GM23338 (cell line): ENCODE results near the gene LTV1. TPM values are rescaled to one million over a fixed set of nuclear protein-coding genes. Genes with fewer than 3 reads are reported as not detected.
A peak's percentile ranks its signal among the peaks of the same experiment; 100 is the strongest.

Source experiments
- ATAC-seq: fragments of 200-7000 bp; cut with Tn5 transposase; 3 replicates; pipeline ENCODE4 v1.9.1; 2020
- DNase-seq: peaks from one replicate; pipeline ENCODE4 v3.0.0-alpha.2; 2015; ENCODE audit warnings: low spot score
- H2AFZ ChIP-seq: fragments of 200-600 bp; sonication (generic); 2 replicates; pipeline ENCODE4 v1.8.0; 2016; ENCODE audit warnings: antibody characterized with exemption, mild to moderate bottlenecking, moderate library complexity
- H3F3A ChIP-seq: fragments of 200-600 bp; sonication (generic); replicated peaks from 2 replicates; pipeline ENCODE4 v1.8.0; 2017; ENCODE audit warnings: antibody characterized with exemption, mixed run types, low read depth
- H3K27ac ChIP-seq: fragments of 200-600 bp; sonication (generic); 2 replicates; pipeline ENCODE4 v1.6.1; 2016; ENCODE audit warnings: low read depth
- H3K27me3 ChIP-seq: fragments of 200-600 bp; sonication (generic); 2 replicates; pipeline ENCODE4 v1.8.0; 2016; ENCODE audit warnings: mild to moderate bottlenecking, mixed run types, moderate library complexity; ENCODE audit not compliant: insufficient read depth
- H3K36me3 ChIP-seq: fragments of 200-600 bp; sonication (generic); 2 replicates; pipeline ENCODE4 v1.8.0; 2016; ENCODE audit warnings: mild to moderate bottlenecking; ENCODE audit not compliant: insufficient read depth
- H3K4me1 ChIP-seq: fragments of 200-600 bp; sonication (generic); 2 replicates; pipeline ENCODE4 v1.8.0; 2016; ENCODE audit warnings: mild to moderate bottlenecking, moderate library complexity; ENCODE audit not compliant: insufficient read depth
- H3K4me2 ChIP-seq: fragments of 200-600 bp; sonication (generic); 2 replicates; pipeline ENCODE4 v1.7.1; 2017; ENCODE audit warnings: mixed run types
- H3K4me3 ChIP-seq: fragments of 200-600 bp; sonication (generic); 2 replicates; pipeline ENCODE4 v1.6.1; 2016; ENCODE audit warnings: mixed run types
- H3K79me2 ChIP-seq: fragments of 200-600 bp; sonication (generic); replicated peaks from 2 replicates; pipeline ENCODE4 v1.8.0; 2017; ENCODE audit warnings: mild to moderate bottlenecking; ENCODE audit not compliant: insufficient read depth
- H3K9me2 ChIP-seq: fragments of 200-600 bp; sonication (generic); 2 replicates; pipeline ENCODE4 v1.8.0; 2017; ENCODE audit not compliant: insufficient read depth
- H4K20me1 ChIP-seq: fragments of 200-600 bp; sonication (generic); replicated peaks from 2 replicates; pipeline ENCODE4 v1.8.0; 2017; ENCODE audit warnings: mild to moderate bottlenecking; ENCODE audit not compliant: insufficient read depth
- H3K27ac Mint-ChIP-seq: 2 replicates; pipeline ENCODE4 v1.8.0; 2020; ENCODE audit warnings: inconsistent platforms, mild to moderate bottlenecking, moderate library complexity, mixed read lengths
- H3K27me3 Mint-ChIP-seq: 3 replicates; pipeline ENCODE4 v1.8.0; 2022; ENCODE audit warnings: low read depth, mild to moderate bottlenecking, moderate library complexity, mixed read lengths, inconsistent platforms; ENCODE audit not compliant: insufficient read depth, poor library complexity
- H3K36me3 Mint-ChIP-seq: 3 replicates; pipeline ENCODE4 v1.8.0; 2021; ENCODE audit warnings: low read depth, mild to moderate bottlenecking, inconsistent platforms, moderate library complexity, mixed read lengths
- H3K4me1 Mint-ChIP-seq: 3 replicates; pipeline ENCODE4 v1.8.0; 2020; ENCODE audit warnings: mild to moderate bottlenecking, inconsistent platforms, mixed read lengths
- H3K4me3 Mint-ChIP-seq: 3 replicates; pipeline ENCODE4 v1.8.0; 2021; ENCODE audit warnings: moderate library complexity, mild to moderate bottlenecking, inconsistent platforms, mixed read lengths
- H3K9me3 Mint-ChIP-seq: 3 replicates; pipeline ENCODE4 v1.8.0; 2020; ENCODE audit warnings: moderate library complexity, mild to moderate bottlenecking, inconsistent platforms, mixed read lengths
- CREB1 ChIP-seq: fragments of 250-450 bp; sonication (Bioruptor Pico); IDR thresholded peaks from 2 replicates; pipeline ENCODE4 v1.5.0; 2020; ENCODE audit warnings: low read depth, mild to moderate bottlenecking, moderate library complexity
- CTCF ChIP-seq, 2 experiments: fragments of 200-600 bp in 1 of 2; sonication (generic) in 1 of 2; conservative IDR thresholded peaks; 2 replicates each; pipeline versions ENCODE4 v1.5.1 to v1.6.1; 2016 to 2017; ENCODE audit warnings: antibody characterized with exemption in 2 of 2, low read depth in 2 of 2, mild to moderate bottlenecking in 2 of 2, moderate library complexity in 1 of 2
- EZH2 ChIP-seq: fragments of 200-600 bp; sonication (generic); IDR thresholded peaks from one replicate; pipeline ENCODE4 v1.8.0; 2017; ENCODE audit warnings: antibody characterized with exemption, mild to moderate bottlenecking, low read depth; ENCODE audit not compliant: unreplicated experiment
- EZH2phosphoT487 ChIP-seq: fragments of 200-600 bp; sonication (generic); IDR thresholded peaks from one replicate; pipeline ENCODE4 v1.8.1; 2018; ENCODE audit warnings: antibody characterized with exemption; ENCODE audit not compliant: unreplicated experiment
- JUNB ChIP-seq: IDR thresholded peaks from one replicate; pipeline ENCODE4 v1.6.1; 2016; ENCODE audit warnings: antibody characterized with exemption; ENCODE audit not compliant: unreplicated experiment
- NANOG ChIP-seq: IDR thresholded peaks from 2 replicates; pipeline ENCODE4 v1.6.1; 2016; ENCODE audit warnings: antibody characterized with exemption, borderline replicate concordance
- POLR2AphosphoS5 ChIP-seq: IDR thresholded peaks from 2 replicates; pipeline ENCODE4 v1.6.1; 2016; ENCODE audit warnings: antibody characterized with exemption, low read depth
- STAT1 ChIP-seq: IDR thresholded peaks from one replicate; pipeline ENCODE4 v1.6.1; 2016; ENCODE audit warnings: antibody characterized with exemption; ENCODE audit not compliant: unreplicated experiment
- ZNF114 ChIP-seq: fragments of 250-450 bp; sonication (Bioruptor Pico); IDR thresholded peaks from 2 replicates; pipeline ENCODE4 v1.5.0; 2020; ENCODE audit warnings: mild to moderate bottlenecking, moderate library complexity
- ZNF331 ChIP-seq: fragments of 250-450 bp; sonication (Bioruptor Pico); IDR thresholded peaks from 2 replicates; pipeline ENCODE4 v1.5.0; 2020; ENCODE audit warnings: low read depth, mild to moderate bottlenecking, moderate library complexity
- polyA plus RNA-seq: library from polyadenylated mRNA; unstranded; fragments of >200 nt; fragmentation: Nextera tagmentation; extraction: Ambion mirVana; gene quantifications from 2 replicates; pipeline ENCODE4 v1.2.1, GENCODE V29; 2016
- total RNA-seq: library from RNA; depleted of rRNA; stranded (reverse); fragments of >200 nt; shearing (Covaris generic); gene quantifications from 2 replicates; pipeline ENCODE4 v1.2.3, GENCODE V29; 2014
- TF ChIP-seq, protein P1 (sequence below): IDR thresholded peaks from 2 replicates; pipeline ENCODE4 v1.6.1; 2016; ENCODE audit warnings: antibody characterized with exemption
- TF ChIP-seq, protein P2 (sequence below): IDR thresholded peaks from one replicate; pipeline ENCODE4 v1.6.1; 2018; ENCODE audit warnings: antibody characterized with exemption; ENCODE audit not compliant: unreplicated experiment

The LTV1 gene
- total and polyA plus RNA-seq, 2 experiments from 2014 or later: 36.5 to 72.4 TPM

DNA sequence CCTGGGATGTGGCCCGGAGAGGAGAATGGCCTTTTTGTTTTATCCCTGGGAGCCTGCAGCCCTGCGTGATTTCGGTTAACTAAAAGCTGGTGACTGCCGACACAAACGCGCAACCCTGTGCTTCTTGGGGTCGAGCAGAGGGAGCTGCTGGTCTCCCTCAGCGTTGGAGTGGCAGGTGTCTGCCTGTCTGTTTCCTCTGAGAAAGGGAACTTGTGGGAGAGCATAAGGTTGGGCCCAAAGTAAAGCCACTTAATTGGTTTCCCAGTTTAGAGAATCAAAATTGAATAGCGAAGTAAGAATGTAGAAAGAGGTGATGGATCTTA lies 500 bp downstream of the LTV1 start:
- H3F3A ChIP-seq: 0 out of 2 replicates have a peak, but pooled peaks cover 3% of the 10 kb centered on the region
- peaks cover 49% of the 10 kb centered on the region for H3K79me2 ChIP-seq
- Mint-ChIP-seq H3K4me1 (peaks cover 11% of the 10 kb centered on the region), H3K9me3 (no peaks in the 10 kb centered on the region), H3K4me3 (peak overlapping the region; percentile 96), H3K36me3 (peaks cover 49% of the 10 kb centered on the region), H3K27ac (peak overlapping the region; percentile 95), H3K27me3 (peaks cover 6% of the 10 kb centered on the region)
- H2AFZ ChIP-seq: peak overlapping the region; percentile 64; the same call in 1 of the 2 replicates
- ATAC-seq (peak; percentile 16), DNase-seq (no peak)
- no peaks in the 10 kb centered on the region for H3K27me3 ChIP-seq
- no peak for TF ChIP-seq NANOG
- TF ChIP-seq ZNF114: no peak
- no peak for TF ChIP-seq STAT1
- no peak for TF ChIP-seq EZH2
- no peak for TF ChIP-seq POLR2AphosphoS5
- TF ChIP-seq CREB1 (CRISPR knock-in tag): no peak
- no peak for TF ChIP-seq ZNF331 (CRISPR knock-in tag)
- H3K4me3 ChIP-seq: peak overlapping the region; percentile 91
- peaks cover 43% of the 10 kb centered on the region for H3K36me3 ChIP-seq
- H3K4me2 ChIP-seq: peak overlapping the region; percentile 95
- 0 out of 2 replicates have a peak, but pooled peaks cover 15% of the 10 kb centered on the region for H4K20me1 ChIP-seq
- peaks cover 12% of the 10 kb centered on the region for H3K4me1 ChIP-seq
- no peaks in the 10 kb centered on the region for H3K9me2 ChIP-seq
- H3K27ac ChIP-seq: peak overlapping the region; percentile 65

DNA sequence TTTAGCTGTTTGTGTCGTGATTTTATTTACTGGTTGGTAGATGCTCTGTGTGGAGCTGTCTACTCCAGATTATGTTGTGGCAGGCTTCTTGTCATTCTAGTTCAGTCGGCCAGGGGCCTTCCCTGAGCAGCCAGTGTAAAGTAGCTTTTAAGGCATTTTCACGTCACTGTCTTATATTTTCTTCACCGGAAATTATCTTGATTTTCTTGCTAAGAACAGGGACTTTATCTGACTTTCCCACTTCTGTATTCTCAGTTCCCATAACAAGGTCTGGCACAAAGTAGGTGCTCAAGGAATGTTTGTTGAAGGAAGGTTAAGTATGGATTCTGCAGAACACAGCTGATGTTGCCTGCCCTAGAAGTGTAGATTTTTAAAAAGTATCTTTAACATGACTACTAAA lies 868 bp downstream of the LTV1 start:
- no peak for ATAC-seq
- H3K4me2 ChIP-seq: peak overlapping the region; percentile 95
- TF ChIP-seq ZNF331 (CRISPR knock-in tag): no peak
- TF ChIP-seq EZH2: no peak
- TF ChIP-seq, protein P1, sequence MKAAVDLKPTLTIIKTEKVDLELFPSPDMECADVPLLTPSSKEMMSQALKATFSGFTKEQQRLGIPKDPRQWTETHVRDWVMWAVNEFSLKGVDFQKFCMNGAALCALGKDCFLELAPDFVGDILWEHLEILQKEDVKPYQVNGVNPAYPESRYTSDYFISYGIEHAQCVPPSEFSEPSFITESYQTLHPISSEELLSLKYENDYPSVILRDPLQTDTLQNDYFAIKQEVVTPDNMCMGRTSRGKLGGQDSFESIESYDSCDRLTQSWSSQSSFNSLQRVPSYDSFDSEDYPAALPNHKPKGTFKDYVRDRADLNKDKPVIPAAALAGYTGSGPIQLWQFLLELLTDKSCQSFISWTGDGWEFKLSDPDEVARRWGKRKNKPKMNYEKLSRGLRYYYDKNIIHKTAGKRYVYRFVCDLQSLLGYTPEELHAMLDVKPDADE: no peak
- TF ChIP-seq, protein P2, sequence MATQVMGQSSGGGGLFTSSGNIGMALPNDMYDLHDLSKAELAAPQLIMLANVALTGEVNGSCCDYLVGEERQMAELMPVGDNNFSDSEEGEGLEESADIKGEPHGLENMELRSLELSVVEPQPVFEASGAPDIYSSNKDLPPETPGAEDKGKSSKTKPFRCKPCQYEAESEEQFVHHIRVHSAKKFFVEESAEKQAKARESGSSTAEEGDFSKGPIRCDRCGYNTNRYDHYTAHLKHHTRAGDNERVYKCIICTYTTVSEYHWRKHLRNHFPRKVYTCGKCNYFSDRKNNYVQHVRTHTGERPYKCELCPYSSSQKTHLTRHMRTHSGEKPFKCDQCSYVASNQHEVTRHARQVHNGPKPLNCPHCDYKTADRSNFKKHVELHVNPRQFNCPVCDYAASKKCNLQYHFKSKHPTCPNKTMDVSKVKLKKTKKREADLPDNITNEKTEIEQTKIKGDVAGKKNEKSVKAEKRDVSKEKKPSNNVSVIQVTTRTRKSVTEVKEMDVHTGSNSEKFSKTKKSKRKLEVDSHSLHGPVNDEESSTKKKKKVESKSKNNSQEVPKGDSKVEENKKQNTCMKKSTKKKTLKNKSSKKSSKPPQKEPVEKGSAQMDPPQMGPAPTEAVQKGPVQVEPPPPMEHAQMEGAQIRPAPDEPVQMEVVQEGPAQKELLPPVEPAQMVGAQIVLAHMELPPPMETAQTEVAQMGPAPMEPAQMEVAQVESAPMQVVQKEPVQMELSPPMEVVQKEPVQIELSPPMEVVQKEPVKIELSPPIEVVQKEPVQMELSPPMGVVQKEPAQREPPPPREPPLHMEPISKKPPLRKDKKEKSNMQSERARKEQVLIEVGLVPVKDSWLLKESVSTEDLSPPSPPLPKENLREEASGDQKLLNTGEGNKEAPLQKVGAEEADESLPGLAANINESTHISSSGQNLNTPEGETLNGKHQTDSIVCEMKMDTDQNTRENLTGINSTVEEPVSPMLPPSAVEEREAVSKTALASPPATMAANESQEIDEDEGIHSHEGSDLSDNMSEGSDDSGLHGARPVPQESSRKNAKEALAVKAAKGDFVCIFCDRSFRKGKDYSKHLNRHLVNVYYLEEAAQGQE: no peak
- TF ChIP-seq CREB1 (CRISPR knock-in tag): no peak
- no peak for TF ChIP-seq EZH2phosphoT487
- TF ChIP-seq NANOG: no peak
- no peak for TF ChIP-seq ZNF114
- no peak for TF ChIP-seq CTCF (conservative IDR thresholded peaks at IDR 0.05; ENCODE audit: low read depth in 2 of 2)
- no peak for TF ChIP-seq JUNB
- TF ChIP-seq POLR2AphosphoS5: no peak

More for the DNA sequence above, 868 bp downstream of the LTV1 start:
- peak overlapping the region; percentile 96 for H3K4me3 Mint-ChIP-seq
- DNase-seq: no peak
- Histone ChIP-seq H4K20me1 (0 out of 2 replicates have a peak, but pooled peaks cover 18% of the 10 kb centered on the region), H3K27ac (0 out of 2 replicates have a peak overlapping the region, but pooled peaks have one; percentile 48), H3K9me2 (no peaks in the 10 kb centered on the region), H2AFZ (no peak overlapping the region), H3K27me3 (no peaks in the 10 kb centered on the region), H3K4me3 (peak overlapping the region; percentile 91), H3K79me2 (peaks cover 49% of the 10 kb centered on the region), H3F3A (0 out of 2 replicates have a peak, but pooled peaks cover 3% of the 10 kb centered on the region), H3K36me3 (peaks cover 47% of the 10 kb centered on the region), H3K4me1 (peaks cover 12% of the 10 kb centered on the region)
- H3K27me3 Mint-ChIP-seq: peaks cover 5% of the 10 kb centered on the region
- peaks cover 11% of the 10 kb centered on the region for H3K4me1 Mint-ChIP-seq
- H3K9me3 Mint-ChIP-seq: no peaks in the 10 kb centered on the region
- peak overlapping the region; percentile 95 for H3K27ac Mint-ChIP-seq
- peaks cover 53% of the 10 kb centered on the region for H3K36me3 Mint-ChIP-seq
